ENCODE measurements around the gene SIGLECL1. TPM values are rescaled to one million over a fixed set of nuclear protein-coding genes. Genes with fewer than 3 reads are reported as not detected.

SIGLECL1 gene
- total and polyA plus RNA-seq, 2 donors (not counting 1 experiment from before 2014, with no cell fraction given): not detected

GRCh38 chr19:51293571-51294210 is 42.8 kb downstream of the SIGLECL1 start:
- CTCF ChIA-PET: no interaction called here

More at GRCh38 chr19:51293571-51294210, 42.8 kb downstream of the SIGLECL1 start:
- no peak overlapping the region for H3K27ac ChIP-seq (ENCODE audit: low read length in 2 of 2)
- Mint-ChIP-seq H3K27me3 (peaks cover 23% of the 10 kb centered on the region), H3K9me3 (ENCODE audit: insufficient read depth) (no peaks in the 10 kb centered on the region), H3K4me3 (no peak overlapping the region), H3K27ac (no peak overlapping the region), H3K4me1 (no peaks in the 10 kb centered on the region)
- H2AFZ ChIP-seq (ENCODE audit: insufficient read depth, low read depth, low read length, poor library complexity, severe bottlenecking): no peak overlapping the region
- TF ChIP-seq CTCF (IDR thresholded peaks at IDR 0.05): no peak
- peaks cover 0 to 7% (median 0%) of the 10 kb centered on the region in 4 experiments for H3K27me3 ChIP-seq (replicated peaks in 1 of 4; ENCODE audit: control extremely low read depth in 1 of 4, control insufficient read depth in 3 of 4, insufficient read depth in 4 of 4, low read length in 3 of 4)
- no peaks in the 10 kb centered on the region for H3K9me3 ChIP-seq (ENCODE audit: control extremely low read depth in 1 of 3, control insufficient read depth in 2 of 3, insufficient read depth in 1 of 3, low read length in 2 of 3)
- WGBS (ENCODE audit: insufficient coverage): 88% methylated on average over 14 of the region's 14 CpGs
- no peak overlapping the region for H3K4me2 ChIP-seq (replicated peaks; ENCODE audit: low read depth, low read length, poor library complexity, severe bottlenecking)
- DNase-seq: no peak
- no peak for ATAC-seq (ENCODE audit: low read depth)
- H3K36me3 ChIP-seq (replicated peaks in 1 of 2; ENCODE audit: control extremely low read depth in 1 of 2, control insufficient read depth in 1 of 2, extremely low read depth in 1 of 2, insufficient read depth in 2 of 2, low read length in 1 of 2): no peaks in the 10 kb centered on the region
- H3K9ac ChIP-seq (ENCODE audit: low read length): no peak overlapping the region
- intact Hi-C loops (cut with micrococcal nuclease): no loop called here
- POLR2A ChIA-PET: no interaction called here
- no peaks in the 10 kb centered on the region for H3K4me1 ChIP-seq (ENCODE audit: control insufficient read depth in 2 of 2, insufficient read depth in 2 of 2, low read length in 2 of 2)
- no peaks in the 10 kb centered on the region for H3K79me2 ChIP-seq (ENCODE audit: control insufficient read depth, insufficient read depth, low read length)
- H4K20me1 ChIP-seq (ENCODE audit: control insufficient read depth, insufficient read depth, low read length, poor library complexity, severe bottlenecking): no peaks in the 10 kb centered on the region
- no peak overlapping the region for H3K4me3 ChIP-seq (ENCODE audit: control extremely low read depth in 1 of 5, extremely low read depth in 1 of 5, insufficient read depth in 1 of 5, low read depth in 2 of 5, low read length in 4 of 5)

Measured in B cell (primary cell).